SK-N-DZ (cell line): ENCODE measurements around the gene ACTN1. TPM values are rescaled to one million over a fixed set of nuclear protein-coding genes. Genes with fewer than 3 reads are reported as not detected.
"Not testable (repeated sequence)": the region's sequence is repeated elsewhere in the genome, so short reads cannot be mapped to it uniquely, and the experiment has no call there.

Experiments used
- DNase-seq: peaks from one replicate; pipeline ENCODE4 v3.0.0-alpha.2; 2015; ENCODE audit warnings: low spot score
- polyA plus RNA-seq, 2 experiments: library from polyadenylated mRNA; depleted of rRNA; stranded (reverse); fragments of >200 nt; gene quantifications; 2 replicates each; pipeline ENCODE4 v1.2.3, GENCODE V29; 2014

Gene ACTN1
- polyA plus RNA-seq (2014; cell fraction: cytosol; rRNA removed): 31.1 and 44.7 TPM in 2 replicates
- polyA plus RNA-seq (2014; cell fraction: nucleus; rRNA removed): 18.8 and 35.8 TPM in 2 replicates

DNA sequence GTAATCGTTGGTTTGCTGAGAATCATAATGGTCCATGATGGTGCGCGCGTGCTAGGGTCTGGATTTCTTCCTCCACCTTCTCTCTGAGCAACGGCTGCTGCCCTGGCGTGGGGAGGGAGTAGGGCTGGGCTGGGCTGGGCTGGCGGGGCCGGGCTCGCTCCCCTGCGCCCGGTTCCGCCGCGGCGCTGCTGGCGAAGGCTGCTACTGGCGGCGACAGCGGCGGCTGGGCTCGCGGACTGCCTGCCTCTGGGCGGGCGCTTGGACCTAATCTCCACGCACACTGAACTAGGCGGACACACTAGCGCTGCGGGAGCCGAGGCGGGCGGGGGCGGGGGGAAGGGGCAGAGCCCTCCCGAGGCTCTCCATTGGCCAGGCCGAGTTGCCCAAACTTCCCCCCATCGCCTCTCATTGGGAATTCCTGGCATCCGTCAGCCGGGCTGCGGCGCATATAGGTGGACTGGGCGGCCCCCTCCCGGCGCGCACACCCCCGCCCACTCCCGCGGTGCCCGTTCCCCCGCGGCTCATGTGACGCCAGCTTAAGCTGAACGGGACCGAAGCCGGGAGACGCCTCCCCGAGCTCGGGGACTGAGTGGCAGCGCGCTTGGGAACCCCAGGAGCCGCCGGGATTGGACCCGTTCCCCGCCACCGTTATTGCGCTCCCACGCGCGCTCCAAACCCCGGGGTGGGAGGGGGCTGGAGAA is at the start of gene ACTN1:
TSS of gene ACTN1 (minus strand) at position 282 of the 701 bp plus-strand sequence. CDS start at position 36, 246 bp downstream.
- peak; percentile 94 for DNase-seq

DNA sequence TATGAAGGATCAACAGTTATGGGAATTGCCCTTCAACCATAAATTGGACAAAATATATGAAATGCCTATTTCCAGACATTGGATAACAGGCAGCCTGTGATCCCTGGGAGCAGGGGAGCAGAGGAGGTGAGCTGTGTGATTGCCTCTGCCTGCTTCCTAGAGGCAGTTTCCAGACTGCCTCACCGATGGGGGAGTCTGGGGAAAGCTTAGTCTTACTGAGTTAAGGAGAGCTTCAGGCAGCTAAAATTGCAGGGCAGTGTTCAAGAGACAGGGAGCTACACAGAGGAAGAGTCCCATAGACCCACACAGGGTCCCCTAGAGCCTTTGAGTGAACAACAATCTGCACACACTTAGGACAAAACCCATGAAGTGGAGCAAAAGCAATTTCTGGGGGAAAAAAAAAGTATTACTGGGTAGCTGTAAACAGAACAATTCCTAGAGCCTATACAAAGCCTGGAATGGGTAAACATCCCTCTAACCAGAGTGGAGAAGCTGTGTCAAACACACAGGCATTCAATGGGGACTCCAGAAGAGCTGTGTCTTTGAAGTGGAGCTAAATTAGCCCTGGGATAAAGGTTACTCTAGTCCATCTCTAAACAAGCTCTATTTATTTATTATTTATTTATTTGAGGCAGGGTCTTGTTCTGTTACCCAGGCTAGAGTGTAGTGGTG is 48.3 kb upstream of the ACTN1 start:
- no peak for DNase-seq

DNA sequence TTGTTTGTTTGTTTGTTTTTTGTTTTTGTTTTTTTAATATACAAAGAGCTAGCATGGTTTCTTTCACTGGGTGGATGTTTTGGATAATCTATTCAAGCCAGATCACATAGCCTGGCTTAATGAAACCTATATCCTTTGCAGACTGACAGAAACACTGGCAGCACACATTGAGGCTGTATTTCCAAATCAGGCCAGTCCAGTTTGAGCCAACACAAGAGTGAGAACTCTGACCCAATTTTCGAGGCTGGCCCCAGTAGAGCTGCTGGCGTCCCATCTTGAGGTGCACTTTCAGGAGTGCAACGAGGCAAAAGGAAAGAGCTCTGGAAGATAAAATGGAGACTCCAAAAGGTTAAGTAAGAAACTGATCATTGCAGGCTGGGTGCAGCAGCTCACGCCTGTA is 43.9 kb upstream of the ACTN1 start:
- DNase-seq: no peak

DNA sequence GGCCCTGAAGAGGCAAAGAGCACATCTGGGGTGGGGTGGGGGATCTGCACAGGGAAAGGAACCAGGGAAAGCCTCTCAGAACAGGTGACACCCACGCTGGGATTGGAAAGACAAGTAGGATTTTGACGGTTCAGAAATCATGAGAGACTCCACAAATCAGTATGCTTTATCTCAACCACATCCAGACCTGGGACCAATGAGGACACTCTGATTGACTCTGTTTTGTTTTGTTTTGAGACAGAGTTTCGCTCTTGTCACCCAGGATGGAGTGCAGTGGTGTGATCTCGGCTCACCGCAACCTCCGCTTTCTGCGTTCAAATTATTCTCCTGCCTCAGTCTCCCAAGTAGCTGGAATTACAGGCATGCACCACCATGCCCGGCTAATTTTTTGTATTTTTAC is 43.0 kb upstream of the ACTN1 start:
- not testable (repeated sequence) for DNase-seq

DNA sequence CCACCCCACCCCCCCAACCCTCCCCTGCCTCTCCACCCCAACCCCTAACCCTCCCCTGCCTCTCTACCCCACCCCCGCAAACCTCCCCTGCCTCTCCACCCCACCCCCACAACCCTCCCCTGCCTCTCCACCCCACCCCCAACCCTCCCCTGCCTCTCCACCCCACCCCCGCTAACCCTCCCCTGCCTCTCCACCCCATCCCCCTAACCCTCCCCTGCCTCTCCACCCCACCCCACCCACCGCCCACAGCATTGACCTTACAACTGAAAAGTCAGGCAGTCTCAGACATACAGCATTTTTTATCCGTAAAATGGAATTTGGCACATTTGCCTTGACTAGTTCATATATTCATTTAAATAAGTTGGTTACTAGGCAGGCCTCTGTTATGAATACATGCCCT is 38.6 kb upstream of the ACTN1 start:
- no peak for DNase-seq

DNA sequence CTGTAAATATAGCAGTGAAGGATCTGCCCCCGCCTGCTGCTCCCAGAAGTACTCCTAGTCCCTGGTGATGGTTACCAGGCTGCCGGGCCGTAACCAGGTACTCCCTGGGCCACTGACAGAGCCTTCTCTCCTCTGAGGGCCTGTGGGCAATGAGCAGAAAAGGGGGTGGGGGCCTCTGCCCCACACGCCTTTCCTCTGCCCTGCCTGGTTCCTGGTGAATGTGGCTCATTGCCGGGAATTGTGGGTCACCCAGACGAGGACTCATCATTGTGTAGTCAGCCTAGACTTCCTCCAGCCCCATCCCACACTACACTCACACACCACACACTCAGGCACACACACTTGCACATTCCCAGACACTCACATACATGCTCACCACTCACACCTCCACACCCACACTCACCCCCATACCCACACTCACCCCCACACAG is 35.7 kb upstream of the ACTN1 start:
- no peak for DNase-seq

DNA sequence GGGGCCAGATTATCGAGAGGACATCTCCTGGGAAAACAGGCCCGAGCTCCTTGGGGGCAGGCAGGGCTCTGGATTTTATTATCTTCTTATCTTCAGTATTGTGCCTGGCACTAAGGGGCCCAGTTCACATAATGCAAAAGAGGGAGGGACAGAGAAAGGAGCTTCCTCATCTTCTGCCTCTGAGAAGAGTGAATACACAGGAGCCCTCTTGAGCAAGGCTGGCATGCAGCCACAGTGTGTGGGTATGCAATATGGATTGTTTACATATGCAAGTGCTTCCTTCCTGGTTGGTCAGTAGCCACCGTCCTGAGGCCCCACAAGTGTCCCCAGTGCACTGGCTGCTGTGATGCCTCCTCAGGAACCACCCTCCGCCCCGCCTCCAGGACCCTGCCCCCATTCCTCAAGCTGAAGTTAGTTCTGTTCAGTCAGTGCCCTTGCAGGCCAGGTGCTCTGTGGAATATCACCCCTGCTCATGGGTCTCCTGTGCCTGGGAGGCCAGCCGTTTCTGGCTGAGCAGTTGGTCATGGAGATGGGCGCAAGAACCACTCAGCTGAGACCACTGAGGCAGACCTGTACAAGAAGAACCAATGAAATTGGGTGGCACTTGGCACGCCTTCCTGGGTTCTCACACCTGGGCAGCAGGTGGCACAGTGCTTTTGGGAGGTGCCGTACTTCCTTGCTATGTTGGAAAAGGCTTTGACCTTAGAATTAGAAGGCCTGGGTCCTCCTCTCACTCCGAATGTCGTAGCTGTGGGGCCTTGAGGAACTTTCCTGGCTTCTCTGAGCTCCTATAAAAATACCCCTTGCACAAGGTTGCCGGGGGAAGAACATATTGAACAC is 35.1 kb upstream of the ACTN1 start:
- peak; percentile 85 for DNase-seq

GRCh38 chr14:69012256-69012953 is 33.3 kb upstream of the ACTN1 start:
- DNase-seq: no peak

GRCh38 chr14:69010648-69011047 is 31.5 kb upstream of the ACTN1 start:
- DNase-seq: no peak

GRCh38 chr14:69008421-69008884 is 29.4 kb upstream of the ACTN1 start:
- no peak for DNase-seq

- DNase-seq: no peak
Observed at GRCh38 chr14:69006346-69006745, 27.2 kb upstream of the ACTN1 start.

GRCh38 chr14:69005432-69006148 is 26.5 kb upstream of the ACTN1 start:
- no peak for DNase-seq

GRCh38 chr14:69004731-69005431 is 25.8 kb upstream of the ACTN1 start:
- peak; percentile 70 for DNase-seq

- DNase-seq: no peak
Observed at GRCh38 chr14:69003626-69004025, 24.5 kb upstream of the ACTN1 start.

DNA sequence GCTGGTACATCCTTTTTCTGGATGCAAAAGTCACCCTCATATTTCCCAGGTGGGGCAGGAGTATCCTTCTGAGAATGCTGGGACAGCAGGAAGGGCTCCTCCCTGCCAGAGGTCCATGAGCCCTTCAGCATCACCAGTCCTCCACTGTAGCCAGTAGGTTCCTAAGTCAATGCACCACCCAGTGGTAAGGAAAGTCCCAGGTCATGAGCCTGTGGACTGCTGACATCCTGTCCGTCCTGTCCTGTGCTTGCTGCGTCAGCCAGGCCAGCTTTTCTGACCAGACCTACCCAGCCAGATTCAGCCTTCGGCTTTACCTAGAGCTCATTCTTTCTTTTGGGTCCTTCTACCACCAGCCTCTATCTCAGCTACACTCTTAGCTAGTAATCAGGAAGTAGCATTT is 23.0 kb upstream of the ACTN1 start:
- DNase-seq: peak; percentile 40

DNA sequence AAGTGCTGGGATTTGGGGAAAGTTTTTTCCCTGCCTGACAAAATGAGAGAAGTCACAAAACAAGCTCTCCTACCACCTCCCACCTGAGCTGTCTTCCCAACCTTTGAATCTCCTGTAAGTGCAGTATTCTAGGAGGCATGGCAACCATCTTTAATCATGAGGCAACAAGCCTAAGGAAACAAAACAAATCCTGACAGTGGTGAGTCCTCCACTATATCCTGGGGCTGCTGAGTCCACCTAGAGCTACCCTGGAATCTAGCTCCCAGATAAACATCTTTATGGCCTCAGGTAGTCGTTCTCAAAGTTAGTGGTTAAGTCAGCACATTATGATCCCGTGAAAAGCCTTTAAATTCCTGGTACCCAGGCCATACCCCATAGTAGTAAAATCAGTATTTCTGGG is 22.3 kb upstream of the ACTN1 start:
- no peak for DNase-seq

- DNase-seq: no peak
Observed at GRCh38 chr14:68998062-68998461, 19.0 kb upstream of the ACTN1 start.

GRCh38 chr14:68995731-68996130 is 16.6 kb upstream of the ACTN1 start:
- no peak for DNase-seq

DNA sequence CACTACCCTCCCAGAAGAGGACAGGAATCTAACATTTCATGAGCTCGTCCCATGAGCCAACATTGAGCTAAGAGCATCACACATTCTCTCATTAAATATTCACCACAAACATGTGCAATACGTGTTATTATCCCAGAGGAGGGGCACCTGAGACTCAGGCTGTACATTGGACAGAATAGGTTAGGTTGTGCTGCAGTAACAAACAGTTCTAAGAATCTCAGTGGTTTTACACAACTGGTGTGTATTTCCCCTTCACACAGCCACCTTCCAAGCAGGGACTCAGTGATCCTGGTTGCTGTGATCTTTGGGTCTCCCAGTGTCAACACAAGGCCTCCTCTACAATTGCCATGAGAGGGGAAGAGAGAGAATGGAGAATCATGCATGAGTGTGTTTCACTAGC is 15.0 kb upstream of the ACTN1 start:
- no peak for DNase-seq

DNA sequence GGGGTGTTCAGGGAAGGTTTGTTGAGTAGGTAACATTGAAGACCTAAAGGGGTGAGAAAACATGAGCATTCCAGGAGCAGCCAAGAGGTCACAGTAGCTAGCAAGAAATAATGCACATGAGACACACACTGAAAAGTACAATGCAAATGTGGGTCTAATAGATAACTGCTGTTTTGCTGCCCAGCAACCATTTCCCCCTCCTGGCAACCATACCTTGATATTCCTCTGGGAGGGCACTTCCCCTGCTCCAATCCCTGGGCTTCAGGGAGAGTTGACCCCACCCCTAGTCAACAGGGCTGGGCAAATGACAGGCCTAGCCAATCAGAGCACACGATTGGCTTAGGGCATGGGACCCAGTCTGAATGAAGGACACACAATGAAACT is 8.5 kb upstream of the ACTN1 start:
- DNase-seq: peak; percentile 53
